ENCODE data around the gene MOB3A.

DNA sequence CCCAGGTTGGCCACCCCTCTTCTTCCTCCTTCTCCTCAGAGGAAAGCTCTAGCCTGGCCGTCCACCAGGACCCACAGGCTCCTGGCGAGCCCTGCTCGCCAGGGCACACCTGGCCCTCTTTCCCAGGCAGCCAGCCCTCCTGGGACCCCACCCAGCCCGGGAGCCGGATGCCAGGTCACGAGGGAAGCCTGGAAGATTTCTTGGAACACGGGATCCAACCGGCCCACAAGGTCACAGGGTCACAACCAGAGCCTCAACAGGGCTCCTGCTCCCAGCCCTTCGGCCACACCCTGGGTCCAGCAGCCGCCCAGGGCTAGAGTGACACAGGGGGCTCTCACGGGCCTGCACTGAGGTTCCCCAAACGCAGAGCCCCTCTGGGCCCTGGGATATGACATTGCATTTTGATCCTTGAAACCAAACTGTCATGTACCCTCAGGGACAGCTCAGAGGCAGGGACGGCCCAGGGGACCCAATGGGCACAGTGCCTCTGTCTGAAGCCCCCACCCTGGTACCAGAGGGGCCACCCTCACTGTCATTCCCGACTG is 50.6 kb downstream of the MOB3A start:
- TF ChIP-seq POLR2A (IDR thresholded peaks at IDR 0.05), result no peak
- no peak for TF ChIP-seq CTCF (IDR thresholded peaks at IDR 0.05)
